ENCODE results near the gene MS4A4A. TPM values are rescaled to one million over a fixed set of nuclear protein-coding genes. Genes with fewer than 3 reads are reported as not detected.

MS4A4A gene
- total and polyA plus RNA-seq, 8 donors = 7.4 to 93.6 (median 13.9) TPM

DNA sequence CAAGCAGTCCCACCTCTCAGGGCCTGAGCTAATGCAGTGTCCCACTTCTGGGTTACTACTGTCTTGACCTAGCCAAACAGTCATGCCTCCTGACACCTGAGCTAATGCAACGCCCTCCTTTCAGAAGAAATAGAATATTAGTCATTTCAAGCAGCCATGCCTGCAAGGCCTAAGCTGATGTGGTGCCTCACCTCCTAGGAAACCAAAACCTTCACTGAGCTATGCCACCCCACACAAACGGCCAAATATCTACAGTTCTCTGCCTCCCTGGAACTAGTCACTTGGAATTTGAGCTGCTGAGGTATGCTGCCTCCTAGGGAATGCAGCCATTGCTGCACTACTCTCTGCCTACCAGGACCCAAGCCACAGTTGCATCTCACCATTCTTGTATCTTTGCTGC is 38.3 kb downstream of the MS4A4A start:
- intact Hi-C loops (cut with DNase I) = no loop called here
- H3K4me3 ChIP-seq = no peak overlapping the region
- no peaks in the 10 kb centered on the region for H3K4me1 ChIP-seq

DNA sequence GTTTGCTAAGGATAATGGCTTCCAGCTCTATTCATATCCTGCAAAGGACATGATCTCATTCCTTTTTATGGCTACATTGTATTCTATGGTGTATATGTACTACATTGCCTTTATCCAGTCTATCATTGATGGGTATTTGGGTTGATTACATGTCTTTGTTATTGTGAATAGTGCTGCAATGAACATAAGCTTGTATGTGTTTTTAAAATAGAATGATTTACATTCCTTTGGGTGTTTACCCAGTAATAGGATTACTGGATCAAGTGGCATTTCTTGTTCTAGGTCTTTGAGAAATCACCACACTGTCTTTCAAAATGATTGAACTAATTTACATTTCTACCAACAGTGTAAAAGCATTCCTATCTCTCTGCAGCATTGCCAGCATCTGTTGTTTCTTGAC is 40.6 kb downstream of the MS4A4A start:
- H3K4me3 ChIP-seq = no peak overlapping the region
- no peak overlapping the region for H3K27ac ChIP-seq
- no peaks in the 10 kb centered on the region for H3K36me3 ChIP-seq
- no peaks in the 10 kb centered on the region for H3K4me1 ChIP-seq
- intact Hi-C loops (cut with DNase I) = no loop called here
- DNase-seq (no peak), ATAC-seq (no peak)
- TF ChIP-seq, protein P1, sequence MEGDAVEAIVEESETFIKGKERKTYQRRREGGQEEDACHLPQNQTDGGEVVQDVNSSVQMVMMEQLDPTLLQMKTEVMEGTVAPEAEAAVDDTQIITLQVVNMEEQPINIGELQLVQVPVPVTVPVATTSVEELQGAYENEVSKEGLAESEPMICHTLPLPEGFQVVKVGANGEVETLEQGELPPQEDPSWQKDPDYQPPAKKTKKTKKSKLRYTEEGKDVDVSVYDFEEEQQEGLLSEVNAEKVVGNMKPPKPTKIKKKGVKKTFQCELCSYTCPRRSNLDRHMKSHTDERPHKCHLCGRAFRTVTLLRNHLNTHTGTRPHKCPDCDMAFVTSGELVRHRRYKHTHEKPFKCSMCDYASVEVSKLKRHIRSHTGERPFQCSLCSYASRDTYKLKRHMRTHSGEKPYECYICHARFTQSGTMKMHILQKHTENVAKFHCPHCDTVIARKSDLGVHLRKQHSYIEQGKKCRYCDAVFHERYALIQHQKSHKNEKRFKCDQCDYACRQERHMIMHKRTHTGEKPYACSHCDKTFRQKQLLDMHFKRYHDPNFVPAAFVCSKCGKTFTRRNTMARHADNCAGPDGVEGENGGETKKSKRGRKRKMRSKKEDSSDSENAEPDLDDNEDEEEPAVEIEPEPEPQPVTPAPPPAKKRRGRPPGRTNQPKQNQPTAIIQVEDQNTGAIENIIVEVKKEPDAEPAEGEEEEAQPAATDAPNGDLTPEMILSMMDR (IDR thresholded peaks at IDR 0.05) = no peak
- no peaks in the 10 kb centered on the region for H3K27me3 ChIP-seq
- H3K9me3 ChIP-seq = peaks cover 0 to 26% of the 10 kb centered on the region in 2 donors

More for the DNA sequence above, 38.3 kb downstream of the MS4A4A start:
- Histone ChIP-seq H3K9me3 (peaks cover 0 to 20% of the 10 kb centered on the region in 2 donors), H3K27me3 (no peaks in the 10 kb centered on the region), H3K27ac (no peak overlapping the region), H3K36me3 (no peaks in the 10 kb centered on the region)
- no peak for DNase-seq
- ATAC-seq = no peak
- TF ChIP-seq, protein P1 (IDR thresholded peaks at IDR 0.05) = no peak

DNA sequence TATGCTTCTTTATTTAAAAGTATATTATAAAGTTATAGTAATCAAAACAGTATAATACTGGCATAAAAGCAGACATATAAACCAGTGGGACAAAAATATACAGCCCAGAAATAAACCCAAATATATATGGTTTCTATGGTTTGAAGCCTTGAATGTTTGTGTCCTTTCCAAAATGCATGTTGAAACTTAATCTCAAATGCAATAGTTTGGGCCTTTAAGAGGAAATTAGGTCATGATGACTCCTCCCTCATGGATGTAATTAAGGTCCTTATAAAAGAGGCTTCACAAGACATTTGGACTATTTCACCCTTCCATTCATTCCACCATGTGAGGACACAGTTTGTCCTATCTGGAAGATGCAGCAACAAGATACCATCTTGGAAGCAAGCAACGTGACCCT is 46.5 kb downstream of the MS4A4A start, which contains the start of gene MS4A6E:
MS4A6E (plus strand) TSS at position 301 of the 400 bp plus-strand sequence. CDS start 7,641 bp downstream, outside the sequence.
- Histone ChIP-seq H3K27me3 (no peaks in the 10 kb centered on the region), H3K4me1 (no peaks in the 10 kb centered on the region), H3K36me3 (no peaks in the 10 kb centered on the region), H3K9me3 (peaks cover 0 to 21% of the 10 kb centered on the region in 2 donors), H3K27ac (no peak within 1 kb of the TSS), H3K4me3 (no peak within 1 kb of the TSS)
- intact Hi-C loops (cut with DNase I) = no loop called here
- ATAC-seq (no peak), DNase-seq (no peak)
- TF ChIP-seq, protein P1 (IDR thresholded peaks at IDR 0.05) = no peak

DNA sequence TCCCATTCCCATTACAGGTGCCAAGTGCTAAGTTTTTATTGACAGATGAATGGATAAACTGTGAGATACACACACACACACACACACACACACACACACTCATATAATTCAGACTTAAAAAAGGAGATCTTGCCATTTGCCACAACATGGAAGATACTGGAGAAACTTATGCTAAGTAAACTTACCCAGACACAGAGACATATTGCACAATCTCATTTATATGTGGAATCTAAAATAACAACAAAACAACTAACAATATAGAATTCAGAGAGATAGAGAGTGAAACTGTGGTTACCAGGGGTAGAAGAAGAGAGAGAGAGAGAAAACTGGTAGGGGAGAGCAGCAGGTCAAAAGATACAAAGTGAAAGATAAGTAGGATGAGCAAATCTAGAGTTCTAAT is 48.0 kb downstream of the MS4A4A start:
- Histone ChIP-seq H3K9me3 (peaks cover 0 to 20% of the 10 kb centered on the region in 2 donors), H3K27me3 (no peaks in the 10 kb centered on the region), H3K27ac (no peak overlapping the region), H3K36me3 (no peaks in the 10 kb centered on the region), H3K4me1 (no peaks in the 10 kb centered on the region), H3K4me3 (no peak overlapping the region)
- TF ChIP-seq, protein P1 (IDR thresholded peaks at IDR 0.05) = no peak
- DNase-seq (no peak), ATAC-seq (no peak)
- intact Hi-C loops (cut with DNase I) = no loop called here

DNA sequence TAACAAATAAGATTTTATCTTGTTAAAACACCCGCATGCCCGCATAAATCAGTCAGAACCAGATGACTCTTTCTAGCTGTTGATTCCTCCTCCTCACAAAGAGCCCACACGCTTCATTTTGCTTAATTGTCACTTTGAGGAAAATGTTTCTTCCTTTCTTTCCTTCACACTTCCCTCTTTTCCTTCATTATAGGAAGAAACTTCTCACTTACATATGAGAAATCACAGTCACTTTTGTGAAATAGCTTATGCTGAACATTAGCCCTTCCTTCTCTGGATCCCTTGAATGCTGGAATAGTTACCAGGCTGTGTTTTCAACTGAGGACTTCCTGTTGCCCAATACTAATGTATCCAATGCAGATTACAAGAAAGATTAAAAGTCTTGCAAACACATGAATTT is 52.4 kb downstream of the MS4A4A start:
- intact Hi-C loops (cut with DNase I) = no loop called here
- Histone ChIP-seq H3K9me3 (no peaks in the 10 kb centered on the region), H3K27ac (peak overlapping the region in 1 of 2 donors; percentile 6), H3K27me3 (no peaks in the 10 kb centered on the region), H3K36me3 (no peaks in the 10 kb centered on the region), H3K4me3 (no peak overlapping the region), H3K4me1 (peaks cover 0 to 12% of the 10 kb centered on the region in 2 donors)
- TF ChIP-seq, protein P1 (IDR thresholded peaks at IDR 0.05) = no peak
- no peak for DNase-seq
- ATAC-seq = peak; percentile 53
